HG03066 (cell line): ENCODE results near the gene IFI44.

Source experiments
- ATAC-seq: cut with Tn5 transposase; IDR thresholded peaks from one replicate; pipeline ENCODE4 v1.9.1; 2021; ENCODE audit warnings: low read depth; ENCODE audit not compliant: unreplicated experiment

Gene IFI44

GRCh38 chr1:78649628-78650027 lies at the start of gene IFI44:
Gene IFI44, plus strand, starts transcription at chr1:78649831. Its CDS starts 365 bp downstream, at chr1:78650196.
- ATAC-seq: peak; percentile 82

- no peak for ATAC-seq
These were observed 48.6 kb upstream of the IFI44 start for GRCh38 chr1:78601068-78601467.

GRCh38 chr1:78603206-78603605 lies 46.4 kb upstream of the IFI44 start:
- no peak for ATAC-seq

DNA sequence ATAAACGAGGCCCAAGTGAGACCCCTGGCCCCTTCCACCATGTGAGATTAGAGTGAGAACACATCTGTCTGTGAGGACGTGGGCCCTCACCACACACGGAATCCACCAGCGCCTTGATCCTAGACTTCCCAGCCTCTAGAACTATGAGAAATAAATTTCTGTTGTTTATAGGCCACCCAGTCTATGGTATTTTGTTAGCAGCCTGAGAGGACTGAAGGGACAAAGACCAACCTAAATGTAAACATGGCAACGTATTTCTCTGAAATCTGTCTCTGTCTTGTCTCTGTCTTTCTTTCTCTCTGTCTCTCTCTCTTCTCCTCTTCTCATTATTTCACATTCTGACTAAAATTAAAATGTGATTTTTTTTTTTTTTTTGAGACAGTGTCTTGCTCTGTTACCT lies 45.0 kb upstream of the IFI44 start:
- no peak for ATAC-seq

DNA sequence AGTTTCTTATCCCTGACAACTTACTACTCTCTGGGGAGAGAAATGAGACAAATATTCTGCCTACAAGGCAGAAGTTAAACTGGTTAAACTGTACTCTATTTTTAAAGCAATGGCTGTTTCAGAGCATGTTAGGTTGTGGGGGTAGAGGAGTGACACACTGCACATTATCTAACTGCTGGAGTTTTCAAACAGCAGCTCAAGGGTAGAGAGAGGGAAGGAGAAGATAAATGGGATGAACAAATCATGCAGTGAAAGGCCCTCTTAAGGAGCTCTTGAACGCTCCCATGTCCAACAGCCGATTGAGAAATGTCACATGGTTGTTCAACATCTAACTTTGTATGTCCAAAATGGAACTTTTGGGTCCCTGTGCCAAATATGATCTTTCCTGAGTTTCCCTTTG lies 43.4 kb upstream of the IFI44 start:
- no peak for ATAC-seq

- no peak for ATAC-seq
These were observed 42.2 kb upstream of the IFI44 start for GRCh38 chr1:78607334-78607927.

DNA sequence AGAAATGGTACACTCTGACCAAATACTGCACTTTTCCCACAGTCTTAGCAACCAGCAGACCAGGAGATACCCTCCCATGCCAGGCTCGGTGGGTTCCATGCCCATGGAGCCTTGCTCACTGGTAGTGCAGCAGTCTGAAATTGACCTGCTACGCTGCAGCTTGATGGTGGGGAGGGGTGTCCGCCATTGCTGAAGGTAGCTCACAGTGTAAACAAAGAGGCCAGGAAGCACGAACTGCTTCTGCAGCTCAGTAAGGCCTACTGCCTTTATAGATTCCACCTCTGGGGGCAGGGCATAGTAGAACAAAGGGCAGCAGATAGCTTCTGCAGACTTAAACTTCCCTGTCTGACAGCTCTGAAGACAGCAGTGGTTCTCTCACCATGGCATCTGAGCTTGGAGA lies 41.7 kb upstream of the IFI44 start:
- ATAC-seq: no peak

DNA sequence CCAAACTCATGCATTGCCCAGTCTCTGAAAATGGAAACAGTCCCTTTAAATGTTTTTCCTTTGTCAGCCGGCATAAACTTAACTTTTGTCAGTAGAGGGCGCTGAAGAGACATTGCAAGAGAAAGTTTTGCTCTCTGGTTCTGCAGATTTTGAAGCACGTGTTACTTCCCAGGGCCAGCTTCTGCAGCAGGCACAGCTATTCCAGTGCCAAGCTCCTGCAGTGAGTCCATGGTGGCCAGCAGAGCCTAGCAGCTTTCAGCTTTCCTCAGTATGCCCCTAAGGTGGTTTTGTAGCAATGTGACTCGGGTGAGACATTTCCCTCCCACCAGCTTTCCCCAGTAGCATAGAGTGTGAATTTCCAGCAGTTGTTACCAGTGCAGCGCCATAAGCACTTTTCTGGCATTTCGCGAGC lies 32.0 kb upstream of the IFI44 start:
- ATAC-seq: peak; percentile 41

DNA sequence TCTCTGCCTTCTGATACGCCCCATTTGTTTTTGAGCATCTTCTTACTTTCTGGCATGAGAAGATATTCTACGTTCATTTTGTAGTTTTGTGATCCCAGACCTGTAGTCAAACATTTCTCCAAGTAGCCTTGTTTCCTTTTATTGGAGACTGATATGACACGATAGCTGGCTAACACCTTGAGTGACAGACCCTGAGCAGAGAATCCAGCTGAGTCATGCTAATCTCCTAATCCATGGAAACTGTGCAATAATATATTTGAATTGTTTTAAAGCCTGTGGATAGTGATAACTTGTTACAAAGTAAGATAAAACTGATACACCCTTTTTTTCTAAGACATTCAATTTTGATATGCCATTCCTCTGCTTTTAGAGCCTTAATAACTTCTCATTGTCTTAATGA lies 30.6 kb upstream of the IFI44 start:
- ATAC-seq: no peak

DNA sequence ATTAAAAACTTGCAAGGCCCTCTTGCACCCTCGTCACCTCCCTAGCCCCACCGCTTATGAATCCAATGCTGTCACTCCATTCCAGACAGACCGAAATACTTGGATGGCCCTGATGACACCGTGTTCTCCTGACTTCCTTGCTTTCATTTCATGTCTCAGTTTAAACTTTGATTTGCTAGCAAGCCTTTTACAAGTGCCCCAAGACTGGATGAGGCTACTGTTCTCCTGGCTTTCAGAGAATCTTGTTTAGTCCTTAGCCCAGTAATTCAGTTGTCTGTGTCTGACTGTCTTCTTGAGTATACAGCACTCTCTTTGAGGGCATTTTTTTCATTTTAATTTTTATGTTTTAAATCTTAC lies 30.2 kb upstream of the IFI44 start:
- ATAC-seq: no peak

DNA sequence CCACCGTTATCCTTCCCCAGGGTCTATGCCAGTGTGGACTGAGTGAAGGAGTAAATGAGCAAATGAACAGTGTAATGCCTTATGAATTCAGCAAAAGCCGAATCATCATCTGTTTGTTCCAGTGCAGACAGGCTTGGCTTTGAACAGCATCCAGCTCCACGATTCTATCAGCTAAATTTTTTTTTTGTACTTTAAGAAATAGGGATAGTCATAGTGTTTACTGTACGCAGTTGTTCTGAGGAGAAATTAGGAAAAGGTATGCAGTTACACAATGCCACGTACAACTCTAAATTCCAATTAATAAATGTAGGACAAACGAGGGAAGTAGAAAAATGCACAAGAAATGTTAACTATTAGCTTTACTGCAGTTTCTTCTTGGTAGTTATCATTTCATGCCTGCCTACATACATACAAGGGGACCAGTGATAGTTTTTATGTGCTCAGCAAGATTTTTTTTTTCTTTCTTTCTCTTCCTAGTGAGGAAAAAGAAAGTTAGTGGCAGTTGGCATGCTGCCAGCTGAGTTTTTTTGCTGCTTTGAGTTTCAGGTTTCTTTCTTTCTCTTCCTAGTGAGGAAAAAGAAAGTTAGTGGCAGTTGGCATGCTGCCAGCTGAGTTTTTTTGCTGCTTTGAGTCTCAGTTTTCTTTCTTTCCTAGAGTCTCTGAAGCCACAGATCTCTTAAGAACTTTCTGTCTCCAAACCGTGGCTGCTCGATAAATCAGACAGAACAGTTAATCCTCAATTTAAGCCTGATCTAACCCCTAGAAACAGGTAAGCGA lies 29.6 kb upstream of the IFI44 start, which contains the start of gene IFI44L:
Gene IFI44L, plus strand, starts transcription at position 646 of the 777 bp plus-strand sequence. CDS start 7,468 bp downstream, outside the sequence.
- ATAC-seq: peak; percentile 46

DNA sequence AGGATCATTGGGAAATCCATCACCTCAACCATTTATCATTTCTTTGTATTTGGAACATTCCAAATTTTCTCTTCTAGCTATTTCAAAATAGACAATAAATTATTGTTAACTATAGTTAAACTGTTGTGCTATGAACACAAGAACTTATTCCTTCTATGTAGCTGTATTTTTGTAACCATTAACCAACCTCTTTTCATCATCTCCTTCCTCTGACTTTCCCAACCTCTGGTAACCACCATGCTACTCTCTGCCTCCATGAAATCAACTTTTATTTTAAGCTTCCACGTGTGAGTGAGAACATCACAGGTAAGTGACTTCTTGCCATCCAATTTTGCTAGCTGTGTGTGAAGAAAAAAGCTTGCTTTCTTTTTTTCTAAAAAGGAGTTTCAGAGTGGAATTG lies 29.0 kb upstream of the IFI44 start:
- ATAC-seq: no peak

DNA sequence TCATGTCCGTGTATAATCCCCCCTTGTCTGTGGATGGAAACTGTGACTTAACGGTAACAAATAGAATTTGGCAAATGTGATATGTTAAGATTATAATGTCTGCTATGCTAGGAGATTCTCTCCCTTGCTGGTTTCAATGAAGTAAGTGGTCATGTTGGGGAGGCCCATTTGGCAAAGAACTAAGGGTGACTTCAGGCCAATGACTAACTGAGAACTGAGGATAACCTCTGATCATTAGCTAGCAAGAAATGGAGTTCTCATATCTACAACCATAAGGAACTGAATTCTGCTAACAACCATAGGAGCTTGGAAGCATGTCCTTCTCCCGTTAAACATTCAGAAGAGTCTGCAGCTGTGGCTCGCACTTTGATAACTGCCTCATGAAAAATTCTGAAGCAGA lies 27.1 kb upstream of the IFI44 start:
- no peak for ATAC-seq

GRCh38 chr1:78624035-78624434 lies 25.6 kb upstream of the IFI44 start:
- ATAC-seq: no peak

DNA sequence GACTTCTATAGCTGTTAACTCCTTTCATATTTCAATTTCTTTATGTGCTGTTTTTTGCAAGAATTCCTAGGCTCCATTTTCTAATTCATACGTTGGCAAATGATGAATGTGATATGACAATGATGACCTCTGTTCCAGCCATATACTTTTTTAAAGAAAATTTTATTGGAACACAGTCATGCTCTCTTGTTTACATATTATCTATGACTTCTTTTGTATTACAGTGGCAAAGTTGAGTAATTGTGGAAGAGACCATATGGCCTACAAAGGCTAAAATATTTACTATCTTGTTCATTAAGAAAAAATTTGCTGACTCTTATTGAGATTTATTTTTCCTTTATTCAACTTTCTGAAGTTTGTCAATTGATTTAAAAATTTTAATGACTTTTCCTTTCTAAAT lies 22.3 kb upstream of the IFI44 start:
- ATAC-seq: no peak

DNA sequence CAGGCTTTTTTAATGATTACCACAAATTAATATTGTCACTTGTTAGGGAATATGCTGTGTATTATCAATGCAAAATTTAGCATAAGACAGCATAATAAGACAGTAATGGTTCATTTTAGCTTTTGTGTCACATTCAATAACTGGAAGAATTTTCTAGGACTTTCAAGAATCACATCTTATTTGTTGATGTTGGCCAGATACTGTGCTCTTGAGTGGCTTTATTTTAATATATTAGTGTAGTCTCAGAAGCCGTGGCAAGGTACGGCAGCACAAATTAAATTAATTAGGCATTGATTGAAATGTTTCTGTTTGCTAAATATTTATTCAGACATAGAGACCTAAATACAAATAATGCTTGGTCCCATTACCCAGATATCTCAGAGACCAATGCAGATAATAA lies 19.0 kb upstream of the IFI44 start:
- no peak for ATAC-seq

DNA sequence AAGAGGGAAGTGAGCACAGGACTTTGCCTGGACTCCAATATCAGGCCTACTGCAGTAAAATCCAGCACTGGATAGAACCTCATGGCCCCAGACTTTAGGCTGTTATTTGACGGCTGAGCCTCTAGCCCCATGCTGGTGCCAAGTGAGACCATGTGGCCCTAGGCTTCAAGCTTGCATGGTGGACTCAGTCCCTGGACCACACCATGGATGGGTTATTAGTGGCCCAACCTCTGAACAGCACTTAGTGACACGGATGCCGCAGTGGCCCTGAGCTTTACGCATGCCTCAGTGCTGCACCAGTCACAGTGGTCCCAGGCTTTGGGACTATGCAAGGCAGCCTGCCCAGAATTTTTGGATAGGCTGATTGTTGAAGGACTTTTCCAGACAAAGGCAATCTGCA lies 16.4 kb upstream of the IFI44 start:
- ATAC-seq: no peak

DNA sequence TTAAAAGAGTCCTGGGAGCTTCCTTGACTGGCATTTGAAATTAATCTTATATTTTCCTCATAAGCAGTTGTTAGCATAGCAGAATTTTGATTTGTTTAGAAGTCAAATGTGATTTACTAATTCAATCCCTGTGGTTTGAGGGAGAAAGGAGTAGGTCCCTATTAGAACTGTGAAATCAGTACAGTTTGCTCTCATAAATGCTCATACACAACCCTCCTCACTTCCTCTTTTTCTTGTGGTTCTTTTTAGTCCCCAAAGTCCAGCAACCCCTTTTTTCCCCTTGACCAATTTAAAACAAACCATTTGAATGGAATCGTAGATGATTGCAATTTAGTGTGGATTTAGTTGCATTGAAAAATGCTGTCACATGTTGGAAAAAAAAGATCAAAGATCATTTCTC lies 9.2 kb upstream of the IFI44 start:
- peak; percentile 71 for ATAC-seq

GRCh38 chr1:78641558-78641957 lies 8.1 kb upstream of the IFI44 start:
- no peak for ATAC-seq

DNA sequence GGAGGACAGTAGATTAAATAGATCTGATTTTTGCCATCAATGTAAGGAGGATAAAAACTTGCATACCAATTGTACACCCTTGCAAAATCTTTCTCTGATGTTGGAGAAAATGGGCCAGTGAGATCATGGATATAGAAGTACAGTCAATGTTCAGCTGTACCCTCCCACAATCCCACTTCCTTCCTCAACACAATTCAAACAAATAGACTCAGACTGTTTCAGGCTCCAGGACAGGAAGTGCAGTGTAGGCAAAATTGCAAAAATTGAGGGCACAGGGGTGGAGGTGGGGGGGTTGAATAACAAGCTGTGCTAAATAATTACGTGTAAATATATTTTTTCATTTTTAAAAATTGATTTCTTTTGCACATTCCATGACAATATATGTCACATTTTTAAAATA lies 3.9 kb upstream of the IFI44 start:
- no peak for ATAC-seq

GRCh38 chr1:78647238-78647637 lies 2.4 kb upstream of the IFI44 start:
- no peak for ATAC-seq

- ATAC-seq: no peak
These were observed 556 bp downstream of the IFI44 start for GRCh38 chr1:78650114-78650660.
